K562 (cell line): ENCODE data around the gene LRRC8C. TPM values are rescaled to one million over a fixed set of nuclear protein-coding genes. Genes with fewer than 3 reads are reported as not detected.
A peak's percentile ranks its signal among the peaks of the same experiment; 100 is the strongest.

ENCODE experiments used
- ETV6 ChIP-seq, 3 experiments: fragments of 150-350 bp in 1 of 3; sonication (generic) in 1 of 3; formaldehyde crosslinking in 1 of 3; IDR thresholded peaks; 2 replicates each; pipeline versions ENCODE4 v1.6.1 to v1.8.0; 2014 to 2022; ENCODE audit warnings: borderline replicate concordance in 2 of 3, low read depth in 2 of 3, antibody characterized with exemption in 1 of 3, low read length in 1 of 3, mild to moderate bottlenecking in 1 of 3, missing genetic modification reagents in 1 of 3
- HDAC1 ChIP-seq, 2 experiments: fragments of 450-650 bp; IDR thresholded peaks; 2 replicates each; pipeline ENCODE4 v1.6.1; 2016 to 2017; ENCODE audit warnings: inconsistent platforms in 1 of 2, mild to moderate bottlenecking in 1 of 2, moderate library complexity in 1 of 2
- MTA3 ChIP-seq: fragments of 450-650 bp; formaldehyde crosslinking; IDR thresholded peaks from 2 replicates; pipeline ENCODE4 v1.6.1; 2017; ENCODE audit warnings: mild to moderate bottlenecking, borderline replicate concordance
- PML ChIP-seq: IDR thresholded peaks from 2 replicates; pipeline ENCODE4 v1.6.1; 2012; ENCODE audit warnings: low read length, inconsistent platforms
- PREB ChIP-seq: sonication (generic); formaldehyde crosslinking; IDR thresholded peaks from 2 replicates; pipeline ENCODE4 v1.8.1; 2023; ENCODE audit warnings: mild to moderate bottlenecking, missing genetic modification reagents
- RB1 ChIP-seq: fragments of 450-650 bp; IDR thresholded peaks from 2 replicates; pipeline ENCODE4 v1.6.1; 2017; ENCODE audit warnings: low read depth, mild to moderate bottlenecking
- SMAD3 ChIP-seq: fragments of 450-650 bp; formaldehyde crosslinking; conservative IDR thresholded peaks from 2 replicates; pipeline ENCODE4 v1.4.0; 2020; ENCODE audit warnings: mild to moderate bottlenecking
- ZFX ChIP-seq: sonication (generic); formaldehyde crosslinking; IDR thresholded peaks from 2 replicates; pipeline ENCODE4 v1.8.0; 2022; ENCODE audit warnings: mild to moderate bottlenecking, missing genetic modification reagents, moderate library complexity
- ZNF224 ChIP-seq: sonication (generic); formaldehyde crosslinking; IDR thresholded peaks from 2 replicates; pipeline ENCODE4 v1.8.0; 2022; ENCODE audit warnings: mild to moderate bottlenecking, missing genetic modification reagents
- ZNF318 ChIP-seq, 2 experiments: fragments of 450-650 bp; IDR thresholded peaks; 2 replicates each; pipeline ENCODE4 v1.6.1; 2016; ENCODE audit warnings: mild to moderate bottlenecking in 2 of 2, borderline replicate concordance in 1 of 2, low read depth in 1 of 2, moderate library complexity in 1 of 2
- polyA plus RNA-seq, 8 experiments: library from polyadenylated mRNA; depleted of rRNA in 4 of 8; stranded (reverse) in 5 of 8; unstranded in 3 of 8; fragments of >200 nt; fragmentation: Nextera tagmentation in 2 of 8; fragmentation: Illumina TruSeq in 1 of 8; extraction: Ambion mirVana in 2 of 8; extraction: Trizol in 1 of 8; gene quantifications; 2 replicates each; pipeline versions ENCODE4 v1.2.1 to v1.2.3, GENCODE V29; 2011 to 2014; ENCODE audit warnings: inconsistent platforms in 1 of 8, missing spikeins in 1 of 8
- total RNA-seq, 7 experiments: library from RNA; depleted of rRNA in 6 of 7; stranded (reverse); fragments of >200 nt in 6 of 7; fragmentation: Illumina TruSeq in 2 of 7; extraction: Trizol in 2 of 7; gene quantifications; 2 replicates each; pipeline versions ENCODE4 v1.2.1 to v1.2.3, GENCODE V29; 2011 to 2021; ENCODE audit warnings: low replicate concordance in 1 of 7
- TF ChIP-seq, protein P1 (sequence below), 3 experiments: fragments of 200-800 bp in 1 of 3; sonication (Bioruptor generic) in 1 of 3; sonication (generic) in 1 of 3; formaldehyde crosslinking in 1 of 3; IDR thresholded peaks; 2 replicates each; pipeline versions ENCODE4 v1.6.1 to v1.8.0; 2016 to 2022; ENCODE audit warnings: mild to moderate bottlenecking in 2 of 3, missing compliant biosample characterization in 2 of 3, missing genetic modification characterization in 2 of 3, missing genetic modification reagents in 1 of 3
- TF ChIP-seq, protein P2 (sequence below): sonication (generic); formaldehyde crosslinking; IDR thresholded peaks from 2 replicates; pipeline ENCODE4 v1.8.0; 2023; ENCODE audit warnings: mild to moderate bottlenecking, missing genetic modification reagents
- TF ChIP-seq, protein P3 (sequence below): sonication (generic); formaldehyde crosslinking; IDR thresholded peaks from 2 replicates; pipeline ENCODE4 v1.8.0; 2022; ENCODE audit warnings: mild to moderate bottlenecking, missing genetic modification reagents

Gene LRRC8C
- total and polyA plus RNA-seq, 9 of the 15 experiments (the other 6 are each of a cell fraction or from before 2014, with no cell fraction given): 1.00 to 12.5 (median 4.5) TPM

DNA sequence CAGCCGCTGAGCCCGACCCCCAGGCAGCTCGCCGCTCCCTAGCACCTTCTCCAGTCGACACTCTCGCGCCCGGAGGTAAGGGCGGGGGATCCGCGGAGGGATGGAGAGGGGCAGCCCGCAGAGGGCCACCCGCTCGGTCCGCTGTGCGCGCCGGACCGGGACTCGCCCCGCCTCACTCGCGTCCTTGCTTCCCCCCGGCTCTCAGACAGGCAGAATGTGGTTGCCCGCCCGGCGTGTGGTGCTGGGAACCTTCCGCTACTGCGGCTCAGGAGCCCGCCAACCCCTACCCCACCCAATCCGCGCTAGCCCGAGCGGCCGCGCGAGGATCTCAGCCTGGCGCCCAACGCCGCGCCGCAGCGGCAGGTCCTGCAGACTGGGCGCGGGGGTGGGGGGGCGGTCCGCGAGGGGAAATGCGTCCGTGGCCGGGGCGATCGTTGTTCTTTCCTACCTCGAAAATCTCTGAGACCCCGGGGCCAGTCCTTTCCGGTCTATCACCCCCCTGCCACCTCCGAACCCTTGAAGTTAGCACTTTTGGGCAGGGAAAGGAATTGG is 404 bp downstream of the LRRC8C start (continued):
- 0 out of 2 replicates have a peak, but pooled peaks have one; percentile 32 for TF ChIP-seq ZFX (CRISPR knock-in tag)
- 0 out of 4 replicates have a peak, but pooled peaks of 1 of the 2 experiments have one; percentile 23 for TF ChIP-seq HDAC1 (IDR thresholded peaks at IDR 0.05)
- no peak for TF ChIP-seq ETV6 (IDR thresholded peaks at IDR 0.05; ENCODE audit: borderline replicate concordance in 1 of 2, low read depth in 2 of 2, low read length in 1 of 2)
- peak; percentile 70; the same call in 1 of the 2 replicates for TF ChIP-seq ETV6 (CRISPR knock-in tag; IDR thresholded peaks at IDR 0.05; ENCODE audit: borderline replicate concordance)
- TF ChIP-seq, protein P1, sequence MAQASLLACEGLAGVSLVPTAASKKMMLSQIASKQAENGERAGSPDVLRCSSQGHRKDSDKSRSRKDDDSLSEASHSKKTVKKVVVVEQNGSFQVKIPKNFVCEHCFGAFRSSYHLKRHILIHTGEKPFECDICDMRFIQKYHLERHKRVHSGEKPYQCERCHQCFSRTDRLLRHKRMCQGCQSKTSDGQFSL (CRISPR knock-in tag; IDR thresholded peaks at IDR 0.05): peak; percentile 98
- TF ChIP-seq, protein P1 (tag; IDR thresholded peaks at IDR 0.05): peak in 1 of 2 experiments; percentile 87; a peak in 1 of 4 replicates
- TF ChIP-seq ZNF224: peak; percentile 73; the same call in 1 of the 2 replicates
- peak; percentile 59; the same call in 1 of the 2 replicates for TF ChIP-seq PREB (CRISPR knock-in tag)
- TF ChIP-seq MTA3: no peak
- no peak for TF ChIP-seq ZNF318 (IDR thresholded peaks at IDR 0.05; ENCODE audit: borderline replicate concordance in 1 of 2, low read depth in 1 of 2)
- no peak for TF ChIP-seq SMAD3
- TF ChIP-seq RB1: 0 out of 2 replicates have a peak, but pooled peaks have one; percentile 8
- TF ChIP-seq, protein P2, sequence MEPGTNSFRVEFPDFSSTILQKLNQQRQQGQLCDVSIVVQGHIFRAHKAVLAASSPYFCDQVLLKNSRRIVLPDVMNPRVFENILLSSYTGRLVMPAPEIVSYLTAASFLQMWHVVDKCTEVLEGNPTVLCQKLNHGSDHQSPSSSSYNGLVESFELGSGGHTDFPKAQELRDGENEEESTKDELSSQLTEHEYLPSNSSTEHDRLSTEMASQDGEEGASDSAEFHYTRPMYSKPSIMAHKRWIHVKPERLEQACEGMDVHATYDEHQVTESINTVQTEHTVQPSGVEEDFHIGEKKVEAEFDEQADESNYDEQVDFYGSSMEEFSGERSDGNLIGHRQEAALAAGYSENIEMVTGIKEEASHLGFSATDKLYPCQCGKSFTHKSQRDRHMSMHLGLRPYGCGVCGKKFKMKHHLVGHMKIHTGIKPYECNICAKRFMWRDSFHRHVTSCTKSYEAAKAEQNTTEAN (CRISPR knock-in tag): peak; percentile 57; the same call in 1 of the 2 replicates
- no peak for TF ChIP-seq PML
- TF ChIP-seq, protein P3, sequence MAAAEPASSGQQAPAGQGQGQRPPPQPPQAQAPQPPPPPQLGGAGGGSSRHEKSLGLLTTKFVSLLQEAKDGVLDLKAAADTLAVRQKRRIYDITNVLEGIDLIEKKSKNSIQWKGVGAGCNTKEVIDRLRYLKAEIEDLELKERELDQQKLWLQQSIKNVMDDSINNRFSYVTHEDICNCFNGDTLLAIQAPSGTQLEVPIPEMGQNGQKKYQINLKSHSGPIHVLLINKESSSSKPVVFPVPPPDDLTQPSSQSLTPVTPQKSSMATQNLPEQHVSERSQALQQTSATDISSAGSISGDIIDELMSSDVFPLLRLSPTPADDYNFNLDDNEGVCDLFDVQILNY: no peak
